PC-9 (cell line): ENCODE data around the gene SMAD1.

Experiments
- EZH2 ChIP-seq: fragments of 200-600 bp; sonication (generic); IDR thresholded peaks from 2 replicates; pipeline ENCODE4 v1.8.0; 2017; ENCODE audit warnings: antibody characterized with exemption, low read depth
- TF ChIP-seq, protein P1 (sequence below): fragments of 200-600 bp; sonication (generic); conservative IDR thresholded peaks from 2 replicates; pipeline ENCODE4 v1.6.1; 2017; ENCODE audit warnings: mixed run types, antibody characterized with exemption, mild to moderate bottlenecking, moderate library complexity

DNA sequence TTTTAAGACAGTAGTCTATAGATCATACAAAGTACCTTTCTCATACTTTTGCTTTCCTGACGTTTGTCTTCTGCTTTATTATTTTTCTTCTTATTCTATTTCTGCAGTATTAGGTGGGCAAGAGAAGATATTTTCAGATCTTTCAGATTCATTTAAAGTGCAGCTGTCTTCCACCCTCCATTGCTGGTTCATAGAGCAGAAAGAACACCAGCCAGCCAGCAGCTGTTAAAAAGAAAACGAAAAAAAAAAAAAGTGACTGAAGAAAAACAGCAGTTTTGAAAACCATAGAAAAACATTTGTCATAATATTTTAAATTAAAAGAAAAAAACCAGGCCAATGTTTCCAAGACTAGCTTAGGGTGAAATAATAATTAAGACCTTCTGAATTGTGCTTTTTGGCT lies 42.9 kb downstream of the SMAD1 start:
- TF ChIP-seq, protein P1, sequence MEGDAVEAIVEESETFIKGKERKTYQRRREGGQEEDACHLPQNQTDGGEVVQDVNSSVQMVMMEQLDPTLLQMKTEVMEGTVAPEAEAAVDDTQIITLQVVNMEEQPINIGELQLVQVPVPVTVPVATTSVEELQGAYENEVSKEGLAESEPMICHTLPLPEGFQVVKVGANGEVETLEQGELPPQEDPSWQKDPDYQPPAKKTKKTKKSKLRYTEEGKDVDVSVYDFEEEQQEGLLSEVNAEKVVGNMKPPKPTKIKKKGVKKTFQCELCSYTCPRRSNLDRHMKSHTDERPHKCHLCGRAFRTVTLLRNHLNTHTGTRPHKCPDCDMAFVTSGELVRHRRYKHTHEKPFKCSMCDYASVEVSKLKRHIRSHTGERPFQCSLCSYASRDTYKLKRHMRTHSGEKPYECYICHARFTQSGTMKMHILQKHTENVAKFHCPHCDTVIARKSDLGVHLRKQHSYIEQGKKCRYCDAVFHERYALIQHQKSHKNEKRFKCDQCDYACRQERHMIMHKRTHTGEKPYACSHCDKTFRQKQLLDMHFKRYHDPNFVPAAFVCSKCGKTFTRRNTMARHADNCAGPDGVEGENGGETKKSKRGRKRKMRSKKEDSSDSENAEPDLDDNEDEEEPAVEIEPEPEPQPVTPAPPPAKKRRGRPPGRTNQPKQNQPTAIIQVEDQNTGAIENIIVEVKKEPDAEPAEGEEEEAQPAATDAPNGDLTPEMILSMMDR = no peak
- no peak for TF ChIP-seq EZH2
